ENCODE measurements around the gene PHC3. TPM values are rescaled to one million over a fixed set of nuclear protein-coding genes. Genes with fewer than 3 reads are reported as not detected.

The PHC3 gene
- total RNA-seq, 4 donors from 2014 or later: 45.2 to 113 (median 83.9) TPM

DNA sequence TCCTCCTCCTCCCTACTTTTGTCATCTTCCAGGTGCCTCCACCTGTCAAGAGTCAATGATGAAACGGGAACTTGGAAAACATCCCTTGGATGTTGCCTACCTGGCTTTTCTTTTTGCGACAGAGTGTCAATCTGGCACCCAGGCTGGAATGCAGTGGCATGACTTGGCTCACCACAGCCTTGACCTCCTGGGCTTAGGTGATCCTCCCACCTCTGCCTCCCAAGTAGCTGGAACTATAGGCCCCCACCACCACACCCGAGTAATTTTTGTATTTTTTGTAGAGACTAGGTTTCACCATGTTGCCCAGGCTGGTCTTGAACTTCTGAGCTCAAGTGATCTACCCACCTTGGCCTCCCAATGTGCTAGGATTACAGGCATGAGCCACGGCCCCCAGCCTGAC is 100.9 kb downstream of the PHC3 start:
- TF ChIP-seq POLR2AphosphoS5 (IDR thresholded peaks at IDR 0.05): no peak
- no peak for TF ChIP-seq POLR2A (IDR thresholded peaks at IDR 0.05)
- TF ChIP-seq, protein P1, sequence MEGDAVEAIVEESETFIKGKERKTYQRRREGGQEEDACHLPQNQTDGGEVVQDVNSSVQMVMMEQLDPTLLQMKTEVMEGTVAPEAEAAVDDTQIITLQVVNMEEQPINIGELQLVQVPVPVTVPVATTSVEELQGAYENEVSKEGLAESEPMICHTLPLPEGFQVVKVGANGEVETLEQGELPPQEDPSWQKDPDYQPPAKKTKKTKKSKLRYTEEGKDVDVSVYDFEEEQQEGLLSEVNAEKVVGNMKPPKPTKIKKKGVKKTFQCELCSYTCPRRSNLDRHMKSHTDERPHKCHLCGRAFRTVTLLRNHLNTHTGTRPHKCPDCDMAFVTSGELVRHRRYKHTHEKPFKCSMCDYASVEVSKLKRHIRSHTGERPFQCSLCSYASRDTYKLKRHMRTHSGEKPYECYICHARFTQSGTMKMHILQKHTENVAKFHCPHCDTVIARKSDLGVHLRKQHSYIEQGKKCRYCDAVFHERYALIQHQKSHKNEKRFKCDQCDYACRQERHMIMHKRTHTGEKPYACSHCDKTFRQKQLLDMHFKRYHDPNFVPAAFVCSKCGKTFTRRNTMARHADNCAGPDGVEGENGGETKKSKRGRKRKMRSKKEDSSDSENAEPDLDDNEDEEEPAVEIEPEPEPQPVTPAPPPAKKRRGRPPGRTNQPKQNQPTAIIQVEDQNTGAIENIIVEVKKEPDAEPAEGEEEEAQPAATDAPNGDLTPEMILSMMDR (IDR thresholded peaks at IDR 0.05): no peak
- Histone ChIP-seq H3K4me3 (no peak overlapping the region), H3K27me3 (no peaks in the 10 kb centered on the region), H3K4me1 (no peaks in the 10 kb centered on the region), H3K27ac (no peak overlapping the region), H3K9me3 (no peaks in the 10 kb centered on the region), H3K36me3 (peaks cover 0 to 34% of the 10 kb centered on the region in 2 donors)
- WGBS, 2 donors (ENCODE audit: low coverage in 1 of 2): 86% methylated on average over 2 to 4 of the region's 4 CpGs
- ATAC-seq: no peak

DNA sequence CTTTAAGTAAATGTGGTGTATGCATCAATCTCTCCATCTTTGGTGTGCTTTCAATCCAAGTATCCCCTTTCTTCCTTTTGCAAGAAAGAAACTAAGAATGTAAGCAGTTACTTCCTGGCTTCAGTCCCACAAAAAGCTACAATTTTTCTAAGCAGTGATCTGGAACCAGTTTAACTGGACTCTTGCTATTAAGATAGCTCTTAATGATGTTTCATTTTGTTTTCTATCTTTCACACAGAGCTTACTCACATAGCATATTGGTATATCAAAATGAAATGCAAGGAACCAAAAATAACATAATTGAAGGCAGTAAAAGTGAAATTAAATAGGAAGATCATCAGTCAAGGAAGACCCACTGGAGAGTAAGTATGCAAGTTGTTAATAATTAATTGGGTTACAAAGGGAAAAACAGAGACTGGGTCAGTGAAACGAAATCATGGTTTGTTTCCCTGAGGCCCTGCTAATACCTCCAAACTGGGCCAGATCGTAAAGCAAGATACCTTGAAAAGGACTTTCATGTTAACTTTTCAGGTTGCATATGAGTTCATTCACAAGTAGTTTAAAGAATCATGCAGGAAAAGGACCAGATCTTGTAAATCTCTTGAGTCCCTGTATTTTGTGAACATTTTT is 101.9 kb downstream of the PHC3 start:
- H3K4me1 ChIP-seq: no peaks in the 10 kb centered on the region
- no peak overlapping the region for H3K27ac ChIP-seq
- H3K27me3 ChIP-seq: no peaks in the 10 kb centered on the region
- WGBS, 2 donors (ENCODE audit: low coverage in 1 of 2): 68 to 85% methylated on average over 2 of the region's 2 CpGs
- ATAC-seq: no peak
- H3K9me3 ChIP-seq: no peaks in the 10 kb centered on the region
- no peak overlapping the region for H3K4me3 ChIP-seq
- peaks cover 0 to 24% of the 10 kb centered on the region in 2 donors for H3K36me3 ChIP-seq
- no peak for TF ChIP-seq POLR2A (IDR thresholded peaks at IDR 0.05)
- no peak for TF ChIP-seq POLR2AphosphoS5 (IDR thresholded peaks at IDR 0.05)
- no peak for TF ChIP-seq EP300 (IDR thresholded peaks at IDR 0.05)

DNA sequence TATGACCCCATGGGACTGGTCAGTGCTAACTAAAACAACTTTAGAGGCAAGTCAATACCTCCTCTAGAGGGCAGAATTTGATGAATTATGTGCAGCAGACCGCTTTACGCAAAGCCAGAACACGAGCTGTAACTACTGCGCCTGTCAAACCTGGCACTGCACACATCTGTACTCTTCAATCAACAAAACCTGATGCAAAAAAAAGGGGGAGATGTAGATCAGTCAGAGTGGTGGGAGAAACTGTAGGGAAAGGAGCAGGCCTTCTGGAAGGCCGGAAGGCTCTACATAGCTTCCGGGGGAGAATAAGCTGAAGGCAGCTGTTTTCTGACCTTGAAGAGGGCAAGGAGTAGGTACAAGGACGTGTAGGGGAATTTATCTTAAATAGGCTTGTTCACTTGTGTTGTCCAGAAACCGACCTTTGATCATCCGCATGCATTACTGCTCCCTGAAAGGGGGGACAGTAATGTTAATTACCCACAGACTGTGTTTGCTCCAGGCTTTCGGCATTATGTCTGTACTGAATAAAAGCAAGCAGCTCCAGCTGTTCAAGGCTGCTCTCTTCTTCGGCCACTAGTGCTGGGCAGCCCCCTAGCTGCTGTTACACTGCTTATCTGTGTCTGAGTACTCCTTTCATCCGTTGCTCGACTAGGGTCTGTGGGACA is 102.8 kb downstream of the PHC3 start:
- no peaks in the 10 kb centered on the region for H3K4me1 ChIP-seq
- peaks cover 0 to 15% of the 10 kb centered on the region in 2 donors for H3K36me3 ChIP-seq
- no peak for ATAC-seq
- 70 to 74% methylated on average over 4 to 8 of the region's 13 CpGs for WGBS, 2 donors (ENCODE audit: low coverage in 1 of 2)
- H3K4me3 ChIP-seq: no peak overlapping the region
- no peaks in the 10 kb centered on the region for H3K27me3 ChIP-seq
- H3K27ac ChIP-seq: no peak overlapping the region
- TF ChIP-seq EP300 (IDR thresholded peaks at IDR 0.05): no peak
- no peaks in the 10 kb centered on the region for H3K9me3 ChIP-seq

DNA sequence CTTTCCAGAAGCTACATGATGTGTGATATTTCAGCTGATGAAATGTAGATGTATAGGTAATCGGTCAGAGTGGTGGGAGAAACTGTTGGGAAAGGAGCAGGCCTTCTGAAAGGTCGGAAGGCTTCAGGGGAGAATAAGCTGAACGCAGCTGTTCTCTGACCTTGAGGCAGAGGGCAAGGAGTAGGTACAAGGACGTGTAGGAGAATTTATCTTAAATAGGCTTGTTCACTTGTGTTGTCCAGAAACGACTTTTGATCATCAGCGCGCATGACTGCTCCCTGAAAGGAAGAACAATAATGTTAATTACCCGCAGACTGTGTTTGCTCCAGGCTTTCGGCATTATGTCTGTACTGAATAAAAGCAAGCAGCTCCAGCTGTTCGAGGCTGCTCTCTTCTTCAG is 104.2 kb downstream of the PHC3 start:
- TF ChIP-seq POLR2A (IDR thresholded peaks at IDR 0.05): no peak
- TF ChIP-seq, protein P1 (IDR thresholded peaks at IDR 0.05): no peak
- TF ChIP-seq POLR2AphosphoS5 (IDR thresholded peaks at IDR 0.05): no peak
- TF ChIP-seq EP300 (IDR thresholded peaks at IDR 0.05): no peak
- Histone ChIP-seq H3K9me3 (no peaks in the 10 kb centered on the region), H3K4me3 (no peak overlapping the region), H3K36me3 (peaks cover 0 to 10% of the 10 kb centered on the region in 2 donors), H3K4me1 (no peaks in the 10 kb centered on the region), H3K27me3 (no peaks in the 10 kb centered on the region), H3K27ac (no peak overlapping the region)
- ATAC-seq: no peak
- 65 to 85% methylated on average over 5 to 10 of the region's 10 CpGs for WGBS, 2 donors (ENCODE audit: low coverage in 1 of 2)

DNA sequence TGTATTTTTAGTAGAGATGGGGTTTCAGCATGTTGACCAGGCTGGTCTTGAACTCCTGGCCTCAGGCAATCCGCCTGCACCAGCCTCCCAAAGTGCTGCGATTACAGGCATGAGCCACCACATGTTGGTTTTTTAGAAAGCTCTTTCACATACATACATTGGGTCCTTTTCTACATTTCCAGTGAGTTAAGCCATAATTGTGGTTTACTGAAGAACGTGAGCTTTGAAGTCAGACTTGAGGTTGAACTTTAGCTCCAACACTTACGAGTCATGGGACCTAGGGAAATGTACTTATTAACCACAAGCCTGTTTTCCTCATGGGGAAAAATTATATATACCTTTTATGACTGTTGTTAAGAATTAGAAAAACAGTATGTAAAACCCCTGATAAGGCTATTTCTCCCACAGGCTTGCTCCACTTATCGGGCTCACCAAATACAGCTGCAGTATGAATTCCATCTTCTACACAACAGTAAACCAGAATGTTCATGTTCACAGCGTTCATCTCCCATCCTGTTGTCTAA is 104.8 kb downstream of the PHC3 start:
- Histone ChIP-seq H3K27ac (no peak overlapping the region), H3K36me3 (peaks cover 0 to 7% of the 10 kb centered on the region in 2 donors), H3K4me3 (no peak overlapping the region), H3K9me3 (no peaks in the 10 kb centered on the region), H3K4me1 (no peaks in the 10 kb centered on the region), H3K27me3 (no peaks in the 10 kb centered on the region)
- no peak for ATAC-seq
- 90 to 98% methylated on average over 5 to 6 of the region's 6 CpGs for WGBS, 2 donors (ENCODE audit: low coverage in 1 of 2)
- TF ChIP-seq POLR2A (IDR thresholded peaks at IDR 0.05) (no peak), EP300 (IDR thresholded peaks at IDR 0.05) (no peak), POLR2AphosphoS5 (IDR thresholded peaks at IDR 0.05) (no peak)
- TF ChIP-seq, protein P1 (IDR thresholded peaks at IDR 0.05): no peak

Measured in gastroesophageal sphincter (tissue), 4 donors.